ENCODE results near the gene ASTN1.

- TF ChIP-seq CTCF (IDR thresholded peaks at IDR 0.05) (no peak), POLR2A (IDR thresholded peaks at IDR 0.05) (no peak)
Measured at GRCh38 chr1:177181280-177181630, 16.7 kb upstream of the ASTN1 start.

All from heart left ventricle (tissue), 13 donors.